GM18498 (cell line): ENCODE measurements around the gene SELENOS.

Source experiments
- ATAC-seq: cut with Tn5 transposase; IDR thresholded peaks from one replicate; pipeline ENCODE4 v1.9.1; 2021; ENCODE audit warnings: mild to moderate bottlenecking, moderate library complexity; ENCODE audit not compliant: unreplicated experiment

SELENOS gene

GRCh38 chr15:101225658-101226057, 51.6 kb downstream of the SELENOS start:
- no peak for ATAC-seq
